ENCODE data around the gene PER3.

PER3 gene

GRCh38 chr1:7871136-7871535 lies 87.0 kb downstream of the PER3 start:
- TF ChIP-seq CTCF (IDR thresholded peaks at IDR 0.05; ENCODE audit: low read depth, low read length, poor library complexity, severe bottlenecking) = no peak
- no peak for TF ChIP-seq EZH2phosphoT487 (IDR thresholded peaks at IDR 0.05; ENCODE audit: borderline replicate concordance, low read length)
- H3K4me2 ChIP-seq (ENCODE audit: low read length) = no peak overlapping the region
- H3K4me1 ChIP-seq (ENCODE audit: control insufficient read depth, low read length) = no peaks in the 10 kb centered on the region
- H3K9me2 ChIP-seq (replicated peaks; ENCODE audit: control insufficient read depth, low read length) = no peaks in the 10 kb centered on the region
- H3K27ac ChIP-seq (ENCODE audit: low read depth, low read length) = no peak overlapping the region
- H3K9me3 ChIP-seq (ENCODE audit: control insufficient read depth, insufficient read depth, low read length) = no peaks in the 10 kb centered on the region
- H4K20me1 ChIP-seq (ENCODE audit: control insufficient read depth, insufficient read depth, low read depth, low read length) = no peaks in the 10 kb centered on the region
- H3K27me3 ChIP-seq (ENCODE audit: control insufficient read depth, low read length) = no peaks in the 10 kb centered on the region
- no peaks in the 10 kb centered on the region for H3K36me3 ChIP-seq (ENCODE audit: control insufficient read depth, low read length)
- no peaks in the 10 kb centered on the region for H3K79me2 ChIP-seq (ENCODE audit: control insufficient read depth, low read length)
- H3F3A ChIP-seq (ENCODE audit: control insufficient read depth, insufficient read depth) = no peaks in the 10 kb centered on the region
- H3K4me3 ChIP-seq (ENCODE audit: low read length) = no peak overlapping the region

GRCh38 chr1:7873801-7874795 lies 90.0 kb downstream of the PER3 start:
- H3F3A ChIP-seq (ENCODE audit: control insufficient read depth, insufficient read depth) = no peaks in the 10 kb centered on the region
- H3K27me3 ChIP-seq (ENCODE audit: control insufficient read depth, low read length) = no peaks in the 10 kb centered on the region
- H3K4me3 ChIP-seq (ENCODE audit: low read length) = no peak overlapping the region
- no peaks in the 10 kb centered on the region for H4K20me1 ChIP-seq (ENCODE audit: control insufficient read depth, insufficient read depth, low read depth, low read length)
- no peaks in the 10 kb centered on the region for H3K9me3 ChIP-seq (ENCODE audit: control insufficient read depth, insufficient read depth, low read length)
- TF ChIP-seq EZH2phosphoT487 (IDR thresholded peaks at IDR 0.05; ENCODE audit: borderline replicate concordance, low read length) = no peak
- no peak for TF ChIP-seq CTCF (IDR thresholded peaks at IDR 0.05; ENCODE audit: low read depth, low read length, poor library complexity, severe bottlenecking)
- no peaks in the 10 kb centered on the region for H3K4me1 ChIP-seq (ENCODE audit: control insufficient read depth, low read length)
- H3K9me2 ChIP-seq (replicated peaks; ENCODE audit: control insufficient read depth, low read length) = no peaks in the 10 kb centered on the region
- no peak overlapping the region for H3K27ac ChIP-seq (ENCODE audit: low read depth, low read length)
- no peaks in the 10 kb centered on the region for H3K36me3 ChIP-seq (ENCODE audit: control insufficient read depth, low read length)
- H3K4me2 ChIP-seq (ENCODE audit: low read length) = no peak overlapping the region
- H3K79me2 ChIP-seq (ENCODE audit: control insufficient read depth, low read length) = no peaks in the 10 kb centered on the region

- Histone ChIP-seq H3K9me2 (replicated peaks; ENCODE audit: control insufficient read depth, low read length) (no peaks in the 10 kb centered on the region), H3K79me2 (ENCODE audit: control insufficient read depth, low read length) (no peaks in the 10 kb centered on the region), H3F3A (ENCODE audit: control insufficient read depth, insufficient read depth) (no peaks in the 10 kb centered on the region), H3K4me1 (ENCODE audit: control insufficient read depth, low read length) (no peaks in the 10 kb centered on the region), H3K27me3 (ENCODE audit: control insufficient read depth, low read length) (peaks cover 9% of the 10 kb centered on the region), H3K36me3 (ENCODE audit: control insufficient read depth, low read length) (no peaks in the 10 kb centered on the region), H3K4me3 (ENCODE audit: low read length) (no peak overlapping the region), H3K27ac (ENCODE audit: low read depth, low read length) (no peak overlapping the region), H3K4me2 (ENCODE audit: low read length) (no peak overlapping the region), H4K20me1 (ENCODE audit: control insufficient read depth, insufficient read depth, low read depth, low read length) (no peaks in the 10 kb centered on the region), H3K9me3 (ENCODE audit: control insufficient read depth, insufficient read depth, low read length) (no peaks in the 10 kb centered on the region)
- TF ChIP-seq CTCF (IDR thresholded peaks at IDR 0.05; ENCODE audit: low read depth, low read length, poor library complexity, severe bottlenecking) = no peak
- no peak for TF ChIP-seq EZH2phosphoT487 (IDR thresholded peaks at IDR 0.05; ENCODE audit: borderline replicate concordance, low read length)
These were observed 93.9 kb downstream of the PER3 start for GRCh38 chr1:7878027-7878426.

Measured in DOHH2 (cell line).